ENCODE results near the gene HSPA9. TPM values are rescaled to one million over a fixed set of nuclear protein-coding genes. Genes with fewer than 3 reads are reported as not detected.

Gene HSPA9
- total RNA-seq, 1 donor from 2014 or later, result 311 TPM

DNA sequence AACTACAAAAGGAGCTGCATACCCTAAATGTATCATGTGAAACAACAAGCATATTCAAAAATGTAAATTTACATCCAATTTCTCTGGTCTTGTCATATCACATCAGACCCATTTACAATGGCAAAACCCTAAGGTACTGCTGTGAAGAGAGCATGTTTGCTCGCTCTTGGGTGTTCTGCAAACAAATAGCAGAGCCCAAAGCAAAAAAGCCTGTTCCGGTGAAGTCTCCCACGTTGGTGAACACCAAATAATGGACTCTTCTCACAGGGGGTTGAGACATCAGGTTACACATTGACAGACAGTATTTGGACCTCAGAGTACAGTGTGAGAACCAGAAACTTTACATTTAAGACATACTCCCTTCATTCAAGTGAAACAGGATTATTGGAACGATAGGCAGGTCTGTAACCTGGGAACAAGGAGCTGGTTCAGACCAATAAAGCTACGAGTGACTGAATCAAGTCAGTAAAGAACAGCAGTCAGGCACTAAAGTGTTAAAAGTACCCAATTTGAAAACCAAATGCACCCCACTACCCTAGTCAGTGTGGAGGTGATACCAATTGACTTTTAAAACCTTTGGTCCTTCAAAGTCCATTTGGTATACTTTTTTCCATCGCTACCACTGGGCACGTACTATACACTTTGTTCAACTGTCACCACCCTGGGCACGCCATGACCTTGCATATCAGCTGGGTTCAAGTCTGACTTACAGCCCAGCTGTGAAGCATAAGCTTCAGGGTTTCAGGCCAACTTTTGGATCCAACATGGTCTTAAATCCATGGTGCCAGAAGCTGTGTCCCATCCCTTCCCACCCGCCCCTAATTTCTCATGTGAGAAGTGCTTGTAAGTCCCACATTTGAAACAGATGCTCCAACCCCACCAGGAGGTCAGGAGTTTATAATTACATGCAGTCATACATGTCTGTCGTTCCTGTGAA, 68.6 kb downstream of the HSPA9 start:
- no peak for DNase-seq
- intact Hi-C loops (cut with micrococcal nuclease), result no loop called here
- ATAC-seq, result peak; percentile 16

DNA sequence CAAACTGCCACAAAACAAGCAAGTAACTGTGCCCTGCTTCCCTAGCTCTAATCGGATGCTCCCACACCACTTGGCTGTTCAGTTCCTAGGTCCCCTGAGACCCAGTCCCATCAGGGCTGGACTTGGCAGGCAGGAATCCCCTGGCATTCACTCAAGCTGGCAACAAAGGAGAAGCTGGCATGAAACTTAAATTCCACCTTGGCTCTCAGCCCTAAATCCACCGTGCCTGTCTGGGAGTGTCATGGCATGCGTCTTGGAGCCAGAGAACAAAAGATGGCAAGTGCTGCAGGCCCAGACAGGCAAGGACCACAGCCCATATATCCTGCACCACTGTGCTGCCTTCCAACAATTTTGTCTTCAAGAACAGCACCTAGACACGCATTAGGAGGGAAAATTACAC, 70.4 kb downstream of the HSPA9 start:
- intact Hi-C loops (cut with micrococcal nuclease), result loop anchor here (5.0 kb wide), 1 partner anchor 57 kb away; no protein-coding TSS in a partner anchor
- ATAC-seq, result peak; percentile 86
- peak; percentile 51 for DNase-seq

Other genes with a start within 250 kb of the HSPA9 start
- gene CDC25C, start 243.6 kb downstream of the HSPA9 start, total RNA-seq, result not detected
- gene FAM53C, start 237.1 kb downstream of the HSPA9 start, total RNA-seq, result 32.3 TPM
- gene KDM3B, start 222.7 kb downstream of the HSPA9 start, total RNA-seq, result 40.8 TPM
- gene REEP2, start 136.3 kb downstream of the HSPA9 start, total RNA-seq, result 6.3 TPM
- gene EGR1, start 109.9 kb downstream of the HSPA9 start, total RNA-seq, result 6.4 TPM
- gene ETF1, start 32.2 kb downstream of the HSPA9 start, total RNA-seq, result 86.2 TPM
- gene CTNNA1, start 178.0 kb upstream of the HSPA9 start, total RNA-seq, result 296 TPM